OCI-LY1 (cell line): Measurements from ENCODE around the gene FAM53A.

Experiments used
- H2AFZ ChIP-seq: fragments of 200-600 bp; sonication (generic), shearing (Covaris generic); 2 replicates; pipeline ENCODE4 v1.6.0; 2014; ENCODE audit warnings: antibody characterized with exemption, mild to moderate bottlenecking, low read length
- H3F3A ChIP-seq: fragments of 200-600 bp; sonication (generic), shearing (Covaris generic); 2 replicates; pipeline ENCODE4 v1.6.0; 2014; ENCODE audit warnings: mild to moderate bottlenecking, antibody characterized with exemption, low read length, moderate library complexity; ENCODE audit not compliant: insufficient read depth
- H3K27ac ChIP-seq: fragments of 200-600 bp; sonication (generic); 2 replicates; pipeline ENCODE4 v1.5.1; 2014; ENCODE audit warnings: low read length, mixed run types, mild to moderate bottlenecking, low read depth; ENCODE audit not compliant: poor library complexity, severe bottlenecking
- H3K27me3 ChIP-seq: fragments of 200-600 bp; sonication (generic); 2 replicates; pipeline ENCODE4 v1.6.0; 2014; ENCODE audit warnings: antibody characterized with exemption, mild to moderate bottlenecking, low read length, moderate library complexity; ENCODE audit not compliant: insufficient read depth
- H3K36me3 ChIP-seq: fragments of 200-600 bp; sonication (generic); 2 replicates; pipeline ENCODE4 v1.6.1; 2014; ENCODE audit warnings: mild to moderate bottlenecking, antibody characterized with exemption, low read length, moderate library complexity, mixed read lengths; ENCODE audit not compliant: insufficient read depth
- H3K4me1 ChIP-seq: fragments of 200-600 bp; sonication (generic); 2 replicates; pipeline ENCODE4 v1.5.1; 2014; ENCODE audit warnings: mild to moderate bottlenecking, low read length, moderate library complexity; ENCODE audit not compliant: insufficient read depth, severe bottlenecking
- H3K4me2 ChIP-seq: fragments of 200-600 bp; sonication (generic), shearing (Covaris generic); 2 replicates; pipeline ENCODE4 v1.6.1; 2014; ENCODE audit warnings: low read length
- H3K4me3 ChIP-seq: fragments of 200-600 bp; sonication (generic); 2 replicates; pipeline ENCODE4 v1.5.1; 2014; ENCODE audit warnings: low read length, low read depth, mild to moderate bottlenecking, mixed read lengths; ENCODE audit not compliant: poor library complexity, severe bottlenecking
- H3K79me2 ChIP-seq: fragments of 200-600 bp; shearing (Covaris generic); 2 replicates; pipeline ENCODE4 v1.6.1; 2016; ENCODE audit warnings: mixed run types, low read length, mixed read lengths; ENCODE audit not compliant: insufficient read depth
- H3K9ac ChIP-seq: fragments of 200-600 bp; sonication (generic), shearing (Covaris generic); 2 replicates; pipeline ENCODE4 v1.6.1; 2014; ENCODE audit warnings: mild to moderate bottlenecking, low read length, mixed read lengths
- H3K9me2 ChIP-seq: fragments of 200-600 bp; sonication (generic), shearing (Covaris generic); 2 replicates; pipeline ENCODE4 v1.6.1; 2014; ENCODE audit warnings: low read depth, mild to moderate bottlenecking, low read length, mixed read lengths
- H3K9me3 ChIP-seq: fragments of 200-600 bp; shearing (Covaris generic); 2 replicates; pipeline ENCODE4 v1.6.1; 2014; ENCODE audit warnings: low read length, mixed read lengths
- H4K20me1 ChIP-seq: fragments of 200-600 bp; sonication (generic), shearing (Covaris generic); 2 replicates; pipeline ENCODE4 v1.6.0; 2016; ENCODE audit warnings: mild to moderate bottlenecking, low read length; ENCODE audit not compliant: insufficient read depth
- CTCF ChIP-seq: fragments of 200-600 bp; sonication (generic), shearing (Covaris generic); IDR thresholded peaks from 2 replicates; pipeline ENCODE4 v1.5.1; 2017; ENCODE audit warnings: mild to moderate bottlenecking, antibody characterized with exemption, low read length, moderate library complexity, mixed read lengths
- EZH2 ChIP-seq: fragments of 200-600 bp; sonication (generic), shearing (Covaris generic); IDR thresholded peaks from 2 replicates; pipeline ENCODE4 v1.8.0; 2017; ENCODE audit warnings: borderline replicate concordance, mixed run types, mild to moderate bottlenecking, antibody characterized with exemption, low read length, moderate library complexity, mixed read lengths

FAM53A gene

GRCh38 chr4:1618438-1618837 is 65.7 kb downstream of the FAM53A start:
- H3K9ac ChIP-seq = no peak overlapping the region
- no peaks in the 10 kb centered on the region for H3K4me1 ChIP-seq
- H3K9me2 ChIP-seq = no peaks in the 10 kb centered on the region
- no peaks in the 10 kb centered on the region for H3K27me3 ChIP-seq
- no peak overlapping the region for H3K27ac ChIP-seq
- no peak overlapping the region for H2AFZ ChIP-seq
- H3K79me2 ChIP-seq = no peaks in the 10 kb centered on the region
- no peaks in the 10 kb centered on the region for H3K9me3 ChIP-seq
- H3K4me2 ChIP-seq = no peak overlapping the region
- no peaks in the 10 kb centered on the region for H3K36me3 ChIP-seq
- no peaks in the 10 kb centered on the region for H4K20me1 ChIP-seq
- TF ChIP-seq CTCF (no peak), EZH2 (no peak)
- H3F3A ChIP-seq = no peaks in the 10 kb centered on the region
- H3K4me3 ChIP-seq = no peak overlapping the region

- no peaks in the 10 kb centered on the region for H3K4me1 ChIP-seq
- no peak overlapping the region for H3K4me2 ChIP-seq
- no peaks in the 10 kb centered on the region for H3K9me3 ChIP-seq
- no peaks in the 10 kb centered on the region for H4K20me1 ChIP-seq
- no peak overlapping the region for H3K4me3 ChIP-seq
- no peak overlapping the region for H2AFZ ChIP-seq
- TF ChIP-seq EZH2 (no peak), CTCF (no peak)
- H3K9ac ChIP-seq = no peak overlapping the region
- no peaks in the 10 kb centered on the region for H3K36me3 ChIP-seq
- H3F3A ChIP-seq = no peaks in the 10 kb centered on the region
- H3K27ac ChIP-seq = no peak overlapping the region
- no peaks in the 10 kb centered on the region for H3K79me2 ChIP-seq
- no peaks in the 10 kb centered on the region for H3K9me2 ChIP-seq
- H3K27me3 ChIP-seq = no peaks in the 10 kb centered on the region
Measured at GRCh38 chr4:1616557-1616930, 67.6 kb downstream of the FAM53A start.

GRCh38 chr4:1615786-1616556 is 68.1 kb downstream of the FAM53A start:
- no peak overlapping the region for H3K9ac ChIP-seq
- H3K9me3 ChIP-seq = no peaks in the 10 kb centered on the region
- no peak overlapping the region for H2AFZ ChIP-seq
- H3F3A ChIP-seq = no peaks in the 10 kb centered on the region
- H3K9me2 ChIP-seq = no peaks in the 10 kb centered on the region
- no peaks in the 10 kb centered on the region for H3K4me1 ChIP-seq
- no peaks in the 10 kb centered on the region for H3K79me2 ChIP-seq
- H3K4me3 ChIP-seq = no peak overlapping the region
- TF ChIP-seq CTCF = no peak
- TF ChIP-seq EZH2 = no peak
- no peak overlapping the region for H3K27ac ChIP-seq
- no peaks in the 10 kb centered on the region for H4K20me1 ChIP-seq
- no peaks in the 10 kb centered on the region for H3K36me3 ChIP-seq
- no peak overlapping the region for H3K4me2 ChIP-seq
- H3K27me3 ChIP-seq = no peaks in the 10 kb centered on the region
